Astrocyte (in vitro differentiated cells and primary cell): ENCODE results near the gene PYGB. TPM values are rescaled to one million over a fixed set of nuclear protein-coding genes. Genes with fewer than 3 reads are reported as not detected.

ENCODE experiments used
- DNase-seq: peaks from one replicate; pipeline ENCODE4 v3.0.0-alpha.2; 2010; ENCODE audit warnings: low read depth
- FAIRE-seq: peaks from 2 replicates; lab custom pipeline; 2011; peaks lifted over from hg19 to GRCh38; lab: Jason Lieb, UNC
- H2AFZ ChIP-seq: 2 replicates; pipeline ENCODE4 v1.6.0; 2012; ENCODE audit warnings: low read depth, low read length, inconsistent platforms
- H3K27ac ChIP-seq: 2 replicates; pipeline ENCODE4 v1.5.1; 2011; ENCODE audit warnings: low read depth, low read length, inconsistent platforms
- H3K27me3 ChIP-seq: 2 replicates; pipeline ENCODE4 v1.6.0; 2011; ENCODE audit warnings: low read length, inconsistent platforms; ENCODE audit not compliant: insufficient read depth
- H3K36me3 ChIP-seq: 2 replicates; pipeline ENCODE4 v1.5.1; 2011; ENCODE audit warnings: low read length, inconsistent platforms; ENCODE audit not compliant: insufficient read depth
- H3K4me1 ChIP-seq: 2 replicates; pipeline ENCODE4 v1.5.1; 2011; ENCODE audit warnings: low read length, inconsistent platforms; ENCODE audit not compliant: insufficient read depth
- H3K4me2 ChIP-seq: 2 replicates; pipeline ENCODE4 v1.6.0; 2012; ENCODE audit warnings: low read length, inconsistent platforms
- H3K4me3 ChIP-seq: 2 replicates; pipeline ENCODE4 v1.5.1; 2011; ENCODE audit warnings: low read depth, mild to moderate bottlenecking, low read length, inconsistent platforms; ENCODE audit not compliant: insufficient read depth
- H3K79me2 ChIP-seq: 2 replicates; pipeline ENCODE4 v1.6.0; 2012; ENCODE audit warnings: mild to moderate bottlenecking, low read length, inconsistent platforms; ENCODE audit not compliant: insufficient read depth
- H3K9ac ChIP-seq: 2 replicates; pipeline ENCODE4 v1.6.0; 2012; ENCODE audit warnings: mild to moderate bottlenecking, low read length, inconsistent platforms
- H3K9me3 ChIP-seq: 2 replicates; pipeline ENCODE4 v1.5.1; 2012; ENCODE audit warnings: low read depth, mild to moderate bottlenecking, low read length, inconsistent platforms; ENCODE audit not compliant: insufficient read depth
- H4K20me1 ChIP-seq: 2 replicates; pipeline ENCODE4 v1.6.0; 2012; ENCODE audit warnings: low read length, inconsistent platforms; ENCODE audit not compliant: insufficient read depth
- H3K27ac Mint-ChIP-seq: one replicate; pipeline ENCODE4 v1.8.0; 2021; ENCODE audit warnings: mild to moderate bottlenecking, mixed read lengths; ENCODE audit not compliant: unreplicated experiment
- H3K27me3 Mint-ChIP-seq: one replicate; pipeline ENCODE4 v1.8.0; 2021; ENCODE audit warnings: low read depth, mixed read lengths; ENCODE audit not compliant: unreplicated experiment
- H3K36me3 Mint-ChIP-seq: one replicate; pipeline ENCODE4 v1.8.0; 2021; ENCODE audit warnings: low read depth, mixed read lengths; ENCODE audit not compliant: unreplicated experiment
- H3K4me1 Mint-ChIP-seq: one replicate; pipeline ENCODE4 v1.8.0; 2021; ENCODE audit warnings: low read depth, mixed read lengths; ENCODE audit not compliant: unreplicated experiment
- H3K4me3 Mint-ChIP-seq: one replicate; pipeline ENCODE4 v1.8.0; 2021; ENCODE audit warnings: mild to moderate bottlenecking, moderate library complexity, mixed read lengths; ENCODE audit not compliant: unreplicated experiment
- H3K9me3 Mint-ChIP-seq: one replicate; pipeline ENCODE4 v1.8.0; 2021; ENCODE audit warnings: mild to moderate bottlenecking, mixed read lengths; ENCODE audit not compliant: unreplicated experiment
- CTCF ChIP-seq: IDR thresholded peaks from 2 replicates; pipeline ENCODE4 v1.5.1; 2011; ENCODE audit warnings: low read depth, mild to moderate bottlenecking, inconsistent platforms, low read length, moderate library complexity; ENCODE audit not compliant: insufficient read depth
- EZH2 ChIP-seq: IDR thresholded peaks from 2 replicates; pipeline ENCODE4 v1.6.1; 2012; ENCODE audit warnings: mild to moderate bottlenecking, low read length, inconsistent platforms; ENCODE audit not compliant: insufficient read depth
- total RNA-seq: library from RNA; stranded (reverse); gene quantifications from 2 replicates; pipeline ENCODE4 v1.2.1, GENCODE V29; 2021

PYGB gene
- total RNA-seq, 1 donor from 2014 or later = 206 TPM

DNA sequence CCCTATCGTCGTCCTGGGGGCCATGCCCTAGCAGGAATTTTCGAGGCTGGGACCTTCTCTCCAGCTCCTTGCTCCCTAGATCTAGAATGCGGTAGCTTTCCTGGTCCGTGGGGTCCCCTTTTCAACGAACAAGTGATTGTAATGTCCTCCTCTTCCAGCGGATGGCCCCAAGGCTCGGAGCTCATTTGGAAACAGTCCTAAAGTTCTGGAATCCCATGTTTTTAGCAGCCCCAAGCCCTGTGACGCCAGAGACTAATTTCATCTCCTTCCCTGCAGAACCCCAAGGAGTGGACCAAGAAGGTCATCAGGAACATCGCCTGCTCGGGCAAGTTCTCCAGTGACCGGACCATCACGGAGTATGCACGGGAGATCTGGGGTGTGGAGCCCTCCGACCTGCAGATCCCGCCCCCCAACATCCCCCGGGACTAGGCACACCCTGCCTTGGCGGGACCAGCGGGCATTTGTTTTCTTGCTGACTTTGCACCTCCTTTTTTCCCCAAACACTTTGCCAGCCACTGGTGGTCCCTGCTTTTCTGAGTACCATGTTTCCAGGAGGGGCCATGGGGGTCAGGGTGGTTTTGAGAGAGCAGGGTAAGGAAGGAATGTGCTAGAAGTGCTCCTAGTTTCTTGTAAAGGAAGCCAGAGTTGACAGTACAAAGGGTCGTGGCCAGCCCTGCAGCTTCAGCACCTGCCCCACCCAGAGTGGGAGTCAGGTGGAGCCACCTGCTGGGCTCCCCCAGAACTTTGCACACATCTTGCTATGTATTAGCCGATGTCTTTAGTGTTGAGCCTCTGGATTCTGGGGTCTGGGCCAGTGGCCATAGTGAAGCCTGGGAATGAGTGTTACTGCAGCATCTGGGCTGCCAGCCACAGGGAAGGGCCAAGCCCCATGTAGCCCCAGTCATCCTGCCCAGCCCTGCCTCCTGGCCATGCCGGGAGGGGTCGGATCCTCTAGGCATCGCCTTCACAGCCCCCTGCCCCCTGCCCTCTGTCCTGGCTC lies 48.5 kb downstream of the PYGB start:
- DNase-seq (no peak), FAIRE-seq (no peak)
- H3K4me1 ChIP-seq = peaks cover 14% of the 10 kb centered on the region

DNA sequence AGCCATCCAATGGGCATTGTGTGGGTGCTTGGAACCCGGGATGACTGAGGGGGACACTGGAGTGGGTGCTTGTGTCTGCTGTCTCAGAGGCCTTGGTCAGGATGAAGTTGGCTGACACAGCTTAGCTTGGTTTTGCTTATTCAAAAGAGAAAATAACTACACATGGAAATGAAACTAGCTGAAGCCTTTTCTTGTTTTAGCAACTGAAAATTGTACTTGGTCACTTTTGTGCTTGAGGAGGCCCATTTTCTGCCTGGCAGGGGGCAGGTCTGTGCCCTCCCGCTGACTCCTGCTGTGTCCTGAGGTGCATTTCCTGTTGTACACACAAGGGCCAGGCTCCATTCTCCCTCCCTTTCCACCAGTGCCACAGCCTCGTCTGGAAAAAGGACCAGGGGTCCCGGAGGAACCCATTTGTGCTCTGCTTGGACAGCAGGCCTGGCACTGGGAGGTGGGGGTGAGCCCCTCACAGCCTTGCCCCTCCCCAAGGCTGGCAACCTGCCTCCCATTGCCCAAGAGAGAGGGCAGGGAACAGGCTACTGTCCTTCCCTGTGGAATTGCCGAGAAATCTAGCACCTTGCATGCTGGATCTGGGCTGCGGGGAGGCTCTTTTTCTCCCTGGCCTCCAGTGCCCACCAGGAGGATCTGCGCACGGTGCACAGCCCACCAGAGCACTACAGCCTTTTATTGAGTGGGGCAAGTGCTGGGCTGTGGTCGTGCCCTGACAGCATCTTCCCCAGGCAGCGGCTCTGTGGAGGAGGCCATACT lies 49.4 kb downstream of the PYGB start:
- Histone ChIP-seq H3K79me2 (no peaks in the 10 kb centered on the region), H3K9ac (no peak overlapping the region), H3K4me3 (no peak overlapping the region), H2AFZ (no peak overlapping the region), H4K20me1 (peaks cover 32% of the 10 kb centered on the region), H3K4me1 (peaks cover 14% of the 10 kb centered on the region), H3K9me3 (no peaks in the 10 kb centered on the region), H3K27me3 (no peaks in the 10 kb centered on the region), H3K36me3 (peaks cover 15% of the 10 kb centered on the region), H3K27ac (no peak overlapping the region), H3K4me2 (no peak overlapping the region)
- peaks cover 10% of the 10 kb centered on the region for H3K36me3 Mint-ChIP-seq
- DNase-seq (no peak), FAIRE-seq (no peak)
- H3K27ac Mint-ChIP-seq = no peak overlapping the region
- TF ChIP-seq CTCF (no peak), EZH2 (no peak)
- H3K4me3 Mint-ChIP-seq = no peak overlapping the region
- H3K4me1 Mint-ChIP-seq = peaks cover 25% of the 10 kb centered on the region
- H3K27me3 Mint-ChIP-seq = no peaks in the 10 kb centered on the region
- no peaks in the 10 kb centered on the region for H3K9me3 Mint-ChIP-seq

More for the DNA sequence above, 48.5 kb downstream of the PYGB start:
- Histone ChIP-seq H3K79me2 (no peaks in the 10 kb centered on the region), H3K9ac (peak overlapping the region; percentile 46), H3K27ac (no peak overlapping the region), H3K27me3 (no peaks in the 10 kb centered on the region), H3K36me3 (peaks cover 15% of the 10 kb centered on the region), H2AFZ (no peak overlapping the region), H3K4me2 (no peak overlapping the region), H3K9me3 (no peaks in the 10 kb centered on the region), H3K4me3 (no peak overlapping the region), H4K20me1 (peaks cover 32% of the 10 kb centered on the region)
- no peaks in the 10 kb centered on the region for H3K9me3 Mint-ChIP-seq
- H3K27ac Mint-ChIP-seq = peak overlapping the region; percentile 41
- H3K4me1 Mint-ChIP-seq = peaks cover 25% of the 10 kb centered on the region
- no peaks in the 10 kb centered on the region for H3K27me3 Mint-ChIP-seq
- TF ChIP-seq CTCF (peak; percentile 25), EZH2 (no peak)
- H3K36me3 Mint-ChIP-seq = peaks cover 7% of the 10 kb centered on the region
- H3K4me3 Mint-ChIP-seq = no peak overlapping the region
